ENCODE measurements around the gene ZACN. TPM values are rescaled to one million over a fixed set of nuclear protein-coding genes. Genes with fewer than 3 reads are reported as not detected.

The ZACN gene
- total RNA-seq, 1 donor = not detected

GRCh38 chr17:76079535-76079955, 563 bp downstream of the ZACN start:
- DNase-seq (ENCODE audit: low read depth) = no peak

GRCh38 chr17:76079956-76080767, 1.2 kb downstream of the ZACN start:
- H3K4me3 ChIP-seq (ENCODE audit: low read depth, low read length) = no peak overlapping the region
- TF ChIP-seq CTCF (IDR thresholded peaks at IDR 0.05; ENCODE audit: insufficient read depth, low read depth, low read length) = no peak
- DNase-seq (ENCODE audit: low read depth) = no peak

More at GRCh38 chr17:76079535-76079955, 563 bp downstream of the ZACN start:
- H3K4me3 ChIP-seq (ENCODE audit: low read depth, low read length) = no peak overlapping the region
- no peak for TF ChIP-seq CTCF (IDR thresholded peaks at IDR 0.05; ENCODE audit: insufficient read depth, low read depth, low read length)

GRCh38 chr17:76080768-76081287, 1.8 kb downstream of the ZACN start:
- no peak for TF ChIP-seq CTCF (IDR thresholded peaks at IDR 0.05; ENCODE audit: insufficient read depth, low read depth, low read length)
- DNase-seq (ENCODE audit: low read depth) = no peak
- H3K4me3 ChIP-seq (ENCODE audit: low read depth, low read length) = no peak overlapping the region

GRCh38 chr17:76081295-76082210, 2.6 kb downstream of the ZACN start:
- TF ChIP-seq CTCF (IDR thresholded peaks at IDR 0.05; ENCODE audit: insufficient read depth, low read depth, low read length) = no peak
- no peak overlapping the region for H3K4me3 ChIP-seq (ENCODE audit: low read depth, low read length)
- DNase-seq (ENCODE audit: low read depth) = no peak

- no peak for DNase-seq (ENCODE audit: low read depth)
- no peak for TF ChIP-seq CTCF (IDR thresholded peaks at IDR 0.05; ENCODE audit: insufficient read depth, low read depth, low read length)
- no peak overlapping the region for H3K4me3 ChIP-seq (ENCODE audit: low read depth, low read length)
These were observed 3.6 kb downstream of the ZACN start for GRCh38 chr17:76082326-76083251.

Measured in fibroblast of villous mesenchyme (primary cell).